OCI-LY1 (cell line): ENCODE data around the gene HSP90AB1.

Source experiments
- H2AFZ ChIP-seq: fragments of 200-600 bp; sonication (generic), shearing (Covaris generic); 2 replicates; pipeline ENCODE4 v1.6.0; 2014; ENCODE audit warnings: antibody characterized with exemption, mild to moderate bottlenecking, low read length
- H3F3A ChIP-seq: fragments of 200-600 bp; sonication (generic), shearing (Covaris generic); 2 replicates; pipeline ENCODE4 v1.6.0; 2014; ENCODE audit warnings: mild to moderate bottlenecking, antibody characterized with exemption, low read length, moderate library complexity; ENCODE audit not compliant: insufficient read depth
- H3K27ac ChIP-seq: fragments of 200-600 bp; sonication (generic); 2 replicates; pipeline ENCODE4 v1.5.1; 2014; ENCODE audit warnings: low read length, mixed run types, mild to moderate bottlenecking, low read depth; ENCODE audit not compliant: poor library complexity, severe bottlenecking
- H3K27me3 ChIP-seq: fragments of 200-600 bp; sonication (generic); 2 replicates; pipeline ENCODE4 v1.6.0; 2014; ENCODE audit warnings: antibody characterized with exemption, mild to moderate bottlenecking, low read length, moderate library complexity; ENCODE audit not compliant: insufficient read depth
- H3K36me3 ChIP-seq: fragments of 200-600 bp; sonication (generic); 2 replicates; pipeline ENCODE4 v1.6.1; 2014; ENCODE audit warnings: mild to moderate bottlenecking, antibody characterized with exemption, low read length, moderate library complexity, mixed read lengths; ENCODE audit not compliant: insufficient read depth
- H3K4me1 ChIP-seq: fragments of 200-600 bp; sonication (generic); 2 replicates; pipeline ENCODE4 v1.5.1; 2014; ENCODE audit warnings: mild to moderate bottlenecking, low read length, moderate library complexity; ENCODE audit not compliant: insufficient read depth, severe bottlenecking
- H3K4me2 ChIP-seq: fragments of 200-600 bp; sonication (generic), shearing (Covaris generic); 2 replicates; pipeline ENCODE4 v1.6.1; 2014; ENCODE audit warnings: low read length
- H3K4me3 ChIP-seq: fragments of 200-600 bp; sonication (generic); 2 replicates; pipeline ENCODE4 v1.5.1; 2014; ENCODE audit warnings: low read length, low read depth, mild to moderate bottlenecking, mixed read lengths; ENCODE audit not compliant: poor library complexity, severe bottlenecking
- H3K79me2 ChIP-seq: fragments of 200-600 bp; shearing (Covaris generic); 2 replicates; pipeline ENCODE4 v1.6.1; 2016; ENCODE audit warnings: mixed run types, low read length, mixed read lengths; ENCODE audit not compliant: insufficient read depth
- H3K9ac ChIP-seq: fragments of 200-600 bp; sonication (generic), shearing (Covaris generic); 2 replicates; pipeline ENCODE4 v1.6.1; 2014; ENCODE audit warnings: mild to moderate bottlenecking, low read length, mixed read lengths
- H3K9me2 ChIP-seq: fragments of 200-600 bp; sonication (generic), shearing (Covaris generic); 2 replicates; pipeline ENCODE4 v1.6.1; 2014; ENCODE audit warnings: low read depth, mild to moderate bottlenecking, low read length, mixed read lengths
- H3K9me3 ChIP-seq: fragments of 200-600 bp; shearing (Covaris generic); 2 replicates; pipeline ENCODE4 v1.6.1; 2014; ENCODE audit warnings: low read length, mixed read lengths
- H4K20me1 ChIP-seq: fragments of 200-600 bp; sonication (generic), shearing (Covaris generic); 2 replicates; pipeline ENCODE4 v1.6.0; 2016; ENCODE audit warnings: mild to moderate bottlenecking, low read length; ENCODE audit not compliant: insufficient read depth
- EZH2 ChIP-seq: fragments of 200-600 bp; sonication (generic), shearing (Covaris generic); IDR thresholded peaks from 2 replicates; pipeline ENCODE4 v1.8.0; 2017; ENCODE audit warnings: borderline replicate concordance, mixed run types, mild to moderate bottlenecking, antibody characterized with exemption, low read length, moderate library complexity, mixed read lengths
- TF ChIP-seq, protein P1 (sequence below): fragments of 200-600 bp; sonication (generic), shearing (Covaris generic); IDR thresholded peaks from 2 replicates; pipeline ENCODE4 v1.5.1; 2017; ENCODE audit warnings: mild to moderate bottlenecking, antibody characterized with exemption, low read length, moderate library complexity, mixed read lengths

Gene HSP90AB1

GRCh38 chr6:44301782-44302564 lies 55.1 kb downstream of the HSP90AB1 start:
- no peak for TF ChIP-seq EZH2
- TF ChIP-seq, protein P1, sequence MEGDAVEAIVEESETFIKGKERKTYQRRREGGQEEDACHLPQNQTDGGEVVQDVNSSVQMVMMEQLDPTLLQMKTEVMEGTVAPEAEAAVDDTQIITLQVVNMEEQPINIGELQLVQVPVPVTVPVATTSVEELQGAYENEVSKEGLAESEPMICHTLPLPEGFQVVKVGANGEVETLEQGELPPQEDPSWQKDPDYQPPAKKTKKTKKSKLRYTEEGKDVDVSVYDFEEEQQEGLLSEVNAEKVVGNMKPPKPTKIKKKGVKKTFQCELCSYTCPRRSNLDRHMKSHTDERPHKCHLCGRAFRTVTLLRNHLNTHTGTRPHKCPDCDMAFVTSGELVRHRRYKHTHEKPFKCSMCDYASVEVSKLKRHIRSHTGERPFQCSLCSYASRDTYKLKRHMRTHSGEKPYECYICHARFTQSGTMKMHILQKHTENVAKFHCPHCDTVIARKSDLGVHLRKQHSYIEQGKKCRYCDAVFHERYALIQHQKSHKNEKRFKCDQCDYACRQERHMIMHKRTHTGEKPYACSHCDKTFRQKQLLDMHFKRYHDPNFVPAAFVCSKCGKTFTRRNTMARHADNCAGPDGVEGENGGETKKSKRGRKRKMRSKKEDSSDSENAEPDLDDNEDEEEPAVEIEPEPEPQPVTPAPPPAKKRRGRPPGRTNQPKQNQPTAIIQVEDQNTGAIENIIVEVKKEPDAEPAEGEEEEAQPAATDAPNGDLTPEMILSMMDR = no peak
- Histone ChIP-seq H2AFZ (no peak overlapping the region), H3K27me3 (no peaks in the 10 kb centered on the region), H3K4me2 (no peak overlapping the region), H3K9me2 (no peaks in the 10 kb centered on the region), H3K79me2 (no peaks in the 10 kb centered on the region), H3K36me3 (peaks cover 64% of the 10 kb centered on the region), H3K9me3 (no peaks in the 10 kb centered on the region), H3F3A (no peaks in the 10 kb centered on the region), H4K20me1 (no peaks in the 10 kb centered on the region), H3K4me1 (no peaks in the 10 kb centered on the region), H3K27ac (no peak overlapping the region), H3K4me3 (no peak overlapping the region), H3K9ac (no peak overlapping the region)

GRCh38 chr6:44302856-44303255 lies 56.0 kb downstream of the HSP90AB1 start:
- H4K20me1 ChIP-seq = no peaks in the 10 kb centered on the region
- no peak overlapping the region for H3K9ac ChIP-seq
- H3K36me3 ChIP-seq = peaks cover 71% of the 10 kb centered on the region

More at GRCh38 chr6:44302856-44303255, 56.0 kb downstream of the HSP90AB1 start:
- H3K4me1 ChIP-seq = no peaks in the 10 kb centered on the region
- H3K79me2 ChIP-seq = no peaks in the 10 kb centered on the region
- H3K27me3 ChIP-seq = no peaks in the 10 kb centered on the region
- no peaks in the 10 kb centered on the region for H3K9me2 ChIP-seq
- H3K4me2 ChIP-seq = no peak overlapping the region
- TF ChIP-seq, protein P1 = no peak
- no peak for TF ChIP-seq EZH2
- no peak overlapping the region for H3K4me3 ChIP-seq
- H3F3A ChIP-seq = no peaks in the 10 kb centered on the region
- H3K27ac ChIP-seq = no peak overlapping the region
- no peak overlapping the region for H2AFZ ChIP-seq
- no peaks in the 10 kb centered on the region for H3K9me3 ChIP-seq
